Urinary bladder (tissue), 4 donors: Measurements from ENCODE around the gene SORCS2. TPM values are rescaled to one million over a fixed set of nuclear protein-coding genes. Genes with fewer than 3 reads are reported as not detected.

Source experiments
- DNase-seq: peaks from one replicate; pipeline ENCODE4 v3.0.0-alpha.2; 2015; ENCODE audit errors: extremely low spot score
- H3K27ac ChIP-seq: one replicate; pipeline ENCODE4 v1.5.1; 2013; ENCODE audit warnings: low read depth, mild to moderate bottlenecking, moderate library complexity
- H3K36me3 ChIP-seq: one replicate; pipeline ENCODE4 v1.6.1; 2013; ENCODE audit warnings: mild to moderate bottlenecking, moderate library complexity; ENCODE audit not compliant: insufficient read depth
- H3K4me1 ChIP-seq: one replicate; pipeline ENCODE4 v1.6.1; 2013; ENCODE audit warnings: mild to moderate bottlenecking, moderate library complexity; ENCODE audit not compliant: insufficient read depth
- H3K4me3 ChIP-seq: one replicate; pipeline ENCODE4 v1.5.1; 2013; ENCODE audit warnings: low read depth, low read length
- WGBS: extraction: QIAGEN DNeasy Blood & Tissue Kit; methylation state at CpG from one replicate; pipeline ENCODE4 v1.1.7; 2013; 5-methylcytosine and 5-hydroxymethylcytosine counted together
- polyA plus RNA-seq: library from polyadenylated mRNA; stranded (reverse); fragments of 200-250 nt; gene quantifications from one replicate; pipeline ENCODE4 v1.2.3, GENCODE V29; 2013
- total RNA-seq: library from RNA; depleted of rRNA; stranded (reverse); fragments of >200 nt; gene quantifications from one replicate; pipeline ENCODE4 v1.2.3, GENCODE V29; 2014
- donor health status: healthy with polysubstance abuse.
- donor health status: healthy.

The SORCS2 gene
- total RNA-seq (10.8 TPM), polyA plus RNA-seq (5.3 TPM)

DNA sequence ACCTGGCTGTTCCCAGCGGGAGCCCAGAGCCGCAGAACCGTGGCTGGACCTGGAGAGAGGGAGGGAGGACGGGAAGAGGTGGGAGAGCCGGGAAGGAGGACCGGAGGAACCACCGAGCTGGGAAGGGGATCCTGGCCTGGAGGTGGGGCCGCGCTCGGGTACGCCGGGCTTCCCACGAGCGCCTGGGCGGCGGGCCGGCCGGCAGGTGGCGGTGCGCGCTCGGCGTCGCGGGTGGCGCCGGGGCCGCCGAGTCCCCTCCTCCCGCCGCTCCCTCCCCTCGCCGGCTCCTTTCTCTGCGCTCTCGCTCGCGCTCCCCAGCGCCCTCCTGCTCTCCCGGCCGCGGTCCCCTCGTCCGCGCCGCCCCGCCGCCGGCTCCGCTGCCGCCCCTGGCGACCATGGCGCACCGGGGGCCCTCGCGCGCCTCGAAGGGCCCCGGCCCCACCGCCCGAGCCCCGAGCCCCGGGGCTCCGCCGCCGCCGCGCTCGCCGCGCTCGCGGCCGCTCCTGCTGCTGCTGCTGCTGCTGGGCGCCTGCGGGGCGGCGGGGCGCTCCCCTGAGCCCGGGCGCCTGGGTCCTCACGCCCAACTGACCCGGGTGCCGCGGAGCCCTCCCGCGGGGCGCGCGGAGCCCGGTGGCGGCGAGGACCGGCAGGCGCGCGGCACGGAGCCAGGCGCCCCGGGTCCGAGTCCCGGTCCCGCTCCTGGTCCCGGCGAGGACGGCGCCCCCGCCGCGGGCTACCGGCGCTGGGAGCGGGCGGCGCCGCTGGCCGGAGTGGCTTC, at the start of gene SORCS2:
Gene SORCS2 (plus strand): TSS at position 287 of the 778 bp plus-strand sequence.
- Histone ChIP-seq H3K4me3 (peak within 1 kb of the TSS; percentile 57), H3K36me3 (no peaks in the 10 kb centered on the region), H3K4me1 (peaks cover 1% of the 10 kb centered on the region), H3K27ac (no peak within 1 kb of the TSS)
- no peak for DNase-seq
- WGBS, result under 1% methylated on average over 116 of the region's 116 CpGs

DNA sequence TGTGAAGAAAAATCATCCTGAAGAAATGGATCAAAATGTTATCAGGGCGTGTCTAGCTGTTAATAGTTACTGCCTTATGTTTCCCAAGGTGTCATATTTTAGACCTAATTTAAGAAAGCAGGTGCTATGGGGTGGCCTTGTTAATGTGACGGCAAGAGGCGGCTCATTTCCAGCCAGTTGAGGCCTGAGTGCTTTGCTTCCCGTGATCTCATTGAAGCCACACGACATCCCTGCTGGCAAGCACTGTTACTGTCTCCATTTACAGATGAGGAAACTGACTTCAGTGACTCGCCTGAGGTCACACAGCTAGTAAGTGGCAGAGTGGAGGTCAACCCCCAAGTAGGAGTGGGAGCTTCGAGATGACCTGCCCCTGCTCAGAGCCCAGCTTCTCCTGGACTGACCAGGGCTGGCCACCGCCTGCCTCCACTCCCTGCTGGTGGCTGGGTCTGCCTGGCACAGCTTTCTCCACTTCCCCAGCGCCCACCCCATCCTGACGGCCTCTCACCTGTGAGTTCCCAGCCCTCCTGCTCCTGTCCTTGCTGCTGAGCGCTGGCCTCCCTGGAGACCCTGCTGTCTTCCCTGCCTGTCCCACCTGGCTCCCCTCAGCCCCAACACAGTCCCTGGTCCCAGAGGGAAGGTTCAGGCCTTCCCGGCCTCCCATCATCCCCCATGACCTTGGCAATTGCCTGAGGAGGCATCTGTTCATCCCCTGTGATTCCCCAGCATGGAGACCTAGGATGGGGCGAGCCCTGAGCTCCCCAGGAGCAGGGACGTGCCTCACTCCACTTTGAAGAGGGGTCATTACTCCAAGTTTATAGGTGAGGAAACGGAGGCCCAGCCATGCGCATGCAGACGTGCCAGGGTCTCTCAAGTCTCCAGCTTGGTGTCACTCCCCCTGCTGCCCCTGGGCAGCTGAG, 47.7 kb upstream of the SORCS2 start:
- no peak for DNase-seq
- Histone ChIP-seq H3K4me1 (no peaks in the 10 kb centered on the region), H3K27ac (no peak overlapping the region), H3K4me3 (no peak overlapping the region), H3K36me3 (no peaks in the 10 kb centered on the region)
- WGBS, result 86% methylated on average over 17 of the region's 17 CpGs

DNA sequence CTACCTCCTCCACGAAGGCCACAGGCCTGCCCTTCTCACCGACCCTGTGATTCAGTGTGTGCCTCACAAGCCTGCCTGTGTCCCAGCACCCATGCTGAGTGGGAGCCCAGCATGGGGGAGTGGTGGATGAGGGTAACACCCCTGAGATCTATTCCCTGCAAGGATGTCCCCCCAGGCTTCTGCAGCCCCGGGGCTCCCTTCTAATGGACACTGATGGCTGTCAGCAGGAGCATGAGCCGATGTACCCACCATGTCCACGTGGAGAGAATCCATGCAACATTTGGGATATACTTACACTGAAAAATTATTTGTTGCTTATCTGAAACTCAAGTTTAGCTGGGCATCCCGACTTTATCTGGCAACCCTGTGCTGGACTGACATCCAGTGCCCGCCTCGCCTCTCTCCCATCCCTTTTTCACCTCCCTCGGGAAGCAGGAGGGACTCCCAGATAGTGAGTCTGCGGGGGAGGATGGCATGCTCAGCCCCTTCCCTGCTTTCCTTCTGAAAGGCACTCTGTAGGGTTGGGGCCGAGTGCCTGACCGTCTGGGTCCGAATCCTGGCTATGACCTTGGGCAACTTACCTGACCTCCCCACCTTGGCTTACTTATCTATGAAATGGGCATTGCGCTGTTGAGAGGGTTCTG, 46.9 kb upstream of the SORCS2 start:
- Histone ChIP-seq H3K27ac (no peak overlapping the region), H3K36me3 (no peaks in the 10 kb centered on the region), H3K4me1 (no peaks in the 10 kb centered on the region), H3K4me3 (no peak overlapping the region)
- WGBS, result 76% methylated on average over 14 of the region's 14 CpGs
- no peak for DNase-seq

DNA sequence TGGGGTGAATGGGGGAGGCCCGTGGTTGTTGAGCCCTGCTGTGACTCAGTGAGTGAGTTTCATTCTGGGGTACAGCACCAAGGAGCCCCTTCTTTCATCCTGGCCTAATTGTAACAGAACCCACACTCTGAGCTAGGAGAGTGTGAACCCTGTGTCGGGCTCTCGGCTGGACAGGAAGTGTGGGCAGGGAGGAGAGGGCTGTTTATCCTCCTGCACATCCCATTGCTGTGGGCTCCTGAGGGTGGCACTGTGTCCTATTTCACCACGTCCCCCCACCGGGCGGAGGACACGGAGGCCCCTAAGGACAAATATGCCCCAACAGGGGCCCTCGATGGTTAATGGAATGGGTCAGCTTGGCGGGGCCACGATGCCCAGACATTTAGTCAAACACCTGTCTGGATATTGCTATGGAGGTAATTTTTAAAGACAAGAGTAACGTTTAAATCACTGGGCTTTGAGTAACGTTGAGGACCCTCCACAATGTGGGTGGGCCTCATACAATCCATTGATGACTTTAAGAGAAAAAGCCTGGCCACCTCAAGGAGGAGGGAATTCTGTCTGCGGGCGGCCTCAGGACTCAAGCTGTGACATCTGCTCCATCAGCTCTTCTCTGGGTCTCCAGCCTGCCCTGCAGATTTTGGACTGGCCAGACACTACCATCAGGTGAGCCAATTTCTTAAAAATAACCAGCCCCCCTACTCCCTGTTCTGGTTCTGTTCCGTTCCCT, 46.1 kb upstream of the SORCS2 start:
- Histone ChIP-seq H3K27ac (no peak overlapping the region), H3K4me3 (no peak overlapping the region), H3K4me1 (no peaks in the 10 kb centered on the region), H3K36me3 (no peaks in the 10 kb centered on the region)
- DNase-seq, result no peak
- 85% methylated on average over 15 of the region's 15 CpGs for WGBS

DNA sequence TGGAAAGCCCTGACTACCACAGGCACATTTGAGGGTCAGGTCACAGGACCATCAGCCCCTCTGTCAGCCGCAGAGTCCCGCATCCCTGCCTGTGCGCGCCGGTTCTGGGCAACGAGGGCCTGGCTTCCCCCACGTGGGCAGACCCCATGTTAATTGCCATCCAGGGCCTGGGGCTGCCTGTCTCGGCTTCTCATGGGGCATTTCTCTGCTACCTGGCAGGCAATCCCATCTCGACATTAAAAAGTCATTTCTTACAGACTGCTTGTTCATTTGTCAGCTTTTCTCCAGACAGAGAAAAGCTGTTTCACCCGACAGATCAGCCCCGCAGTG, 45.6 kb upstream of the SORCS2 start:
- Histone ChIP-seq H3K4me1 (no peaks in the 10 kb centered on the region), H3K4me3 (no peak overlapping the region), H3K36me3 (no peaks in the 10 kb centered on the region), H3K27ac (no peak overlapping the region)
- WGBS, result 87% methylated on average over 11 of the region's 11 CpGs
- no peak for DNase-seq

DNA sequence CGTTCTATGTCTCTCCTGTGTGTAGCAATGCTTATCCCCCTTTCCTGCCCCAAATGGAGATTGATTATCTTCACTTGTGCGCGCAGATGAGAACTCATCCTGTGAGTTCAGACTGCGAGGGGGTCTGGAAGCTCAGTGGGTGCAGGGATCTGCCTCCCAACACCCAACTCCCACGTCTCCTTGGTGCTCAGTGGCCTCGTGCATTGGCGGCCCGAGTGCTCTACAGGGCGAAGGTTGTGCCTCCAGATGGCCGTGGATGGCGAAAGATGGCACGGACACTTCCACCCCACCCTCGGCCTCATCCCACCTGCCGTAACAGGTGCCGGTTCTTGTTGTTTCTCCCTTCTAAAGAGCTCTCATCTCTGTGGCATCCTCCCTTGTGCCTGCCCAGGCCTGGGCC, 45.1 kb upstream of the SORCS2 start:
- Histone ChIP-seq H3K36me3 (no peaks in the 10 kb centered on the region), H3K27ac (no peak overlapping the region), H3K4me1 (no peaks in the 10 kb centered on the region), H3K4me3 (no peak overlapping the region)
- DNase-seq, result no peak
- 92% methylated on average over 15 of the region's 15 CpGs for WGBS

DNA sequence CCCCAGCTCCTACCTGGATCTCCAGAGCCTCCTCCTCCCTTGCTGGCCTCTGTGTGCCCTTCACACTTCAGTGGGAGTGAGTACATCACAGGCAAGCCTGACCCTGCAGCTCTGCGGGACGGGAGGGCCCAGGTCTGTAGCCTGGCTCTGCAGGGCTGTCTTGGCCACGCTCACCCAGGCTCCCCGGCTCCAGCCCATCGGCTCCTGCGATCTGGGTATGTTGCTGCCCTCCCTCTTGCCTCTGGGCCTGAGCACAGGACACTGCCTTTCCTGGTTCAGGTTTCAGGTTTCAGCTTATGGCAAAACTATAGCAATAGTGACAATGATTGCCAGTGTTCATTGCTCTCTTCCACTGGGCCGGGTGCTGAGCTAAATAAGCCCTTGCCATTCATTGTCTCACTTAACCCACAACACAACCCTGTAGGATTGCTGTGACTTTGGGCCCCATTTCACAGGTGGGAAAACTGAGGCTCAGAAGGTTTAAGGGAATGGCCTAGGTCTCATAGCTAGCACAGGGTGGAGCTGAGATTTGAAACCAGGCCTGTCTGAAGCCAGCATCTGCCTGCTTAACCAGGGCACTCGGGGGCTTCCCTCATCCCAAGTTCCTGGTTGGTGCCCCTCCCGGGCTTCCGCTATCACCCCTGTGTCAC, 44.6 kb upstream of the SORCS2 start:
- Histone ChIP-seq H3K4me1 (no peaks in the 10 kb centered on the region), H3K4me3 (no peak overlapping the region), H3K36me3 (no peaks in the 10 kb centered on the region), H3K27ac (no peak overlapping the region)
- 90% methylated on average over 10 of the region's 10 CpGs for WGBS
- no peak for DNase-seq

DNA sequence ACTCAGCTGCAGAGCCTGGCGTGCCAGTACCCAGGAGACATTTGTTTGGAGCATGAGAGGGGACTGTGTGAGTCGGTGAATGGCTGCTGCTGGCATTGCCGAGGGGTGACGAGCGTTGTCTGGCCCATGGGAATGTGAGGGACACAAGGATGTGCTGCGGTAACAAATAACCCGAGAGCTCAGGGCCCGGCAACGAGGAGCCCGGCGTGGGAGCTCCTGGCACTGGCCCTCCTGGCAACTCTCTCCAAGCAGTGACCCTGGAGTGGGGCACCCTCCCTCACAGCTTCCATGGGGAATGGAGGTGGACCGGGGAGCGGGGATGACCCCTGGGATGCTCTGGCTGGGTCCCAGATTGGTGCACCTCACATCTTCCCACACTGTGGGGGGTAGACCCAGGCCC, 44.0 kb upstream of the SORCS2 start:
- no peaks in the 10 kb centered on the region for H3K36me3 ChIP-seq
- no peak overlapping the region for H3K4me3 ChIP-seq
- no peak overlapping the region for H3K27ac ChIP-seq
- DNase-seq, result no peak
- WGBS, result 94% methylated on average over 13 of the region's 13 CpGs
- no peaks in the 10 kb centered on the region for H3K4me1 ChIP-seq

DNA sequence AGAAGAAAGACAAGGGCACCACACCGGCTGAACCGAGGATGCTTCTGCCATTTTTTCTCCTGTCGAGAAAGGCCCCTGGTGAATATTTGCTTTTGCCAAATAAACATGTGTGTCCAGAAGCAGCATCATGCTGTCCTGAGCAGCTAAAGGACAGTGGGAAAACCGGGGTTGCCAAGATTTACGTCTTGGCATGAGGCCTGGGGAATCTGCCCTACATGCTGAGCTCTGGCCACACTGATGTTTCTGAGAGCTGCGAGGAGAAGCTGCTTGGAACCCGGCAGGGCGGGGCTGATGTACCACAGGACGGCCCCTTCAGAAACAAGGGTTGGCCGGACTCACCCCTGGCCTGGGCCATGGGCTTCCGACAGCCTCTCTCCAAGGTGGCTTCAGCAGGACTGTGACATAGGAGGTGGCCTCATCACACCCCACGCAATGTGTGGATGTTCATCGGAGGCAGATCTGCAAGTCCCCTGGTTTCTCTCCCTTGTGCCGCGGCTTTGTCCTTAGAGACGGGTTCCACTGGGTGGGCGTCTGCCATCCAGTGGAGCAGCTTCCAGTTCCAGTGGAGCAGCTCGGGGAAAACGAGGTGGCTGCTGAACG, 42.2 kb upstream of the SORCS2 start:
- H3K4me3 ChIP-seq, result no peak overlapping the region
- no peak for DNase-seq
- no peak overlapping the region for H3K27ac ChIP-seq
- no peaks in the 10 kb centered on the region for H3K4me1 ChIP-seq
- 61% methylated on average over 20 of the region's 20 CpGs for WGBS
- no peaks in the 10 kb centered on the region for H3K36me3 ChIP-seq

DNA sequence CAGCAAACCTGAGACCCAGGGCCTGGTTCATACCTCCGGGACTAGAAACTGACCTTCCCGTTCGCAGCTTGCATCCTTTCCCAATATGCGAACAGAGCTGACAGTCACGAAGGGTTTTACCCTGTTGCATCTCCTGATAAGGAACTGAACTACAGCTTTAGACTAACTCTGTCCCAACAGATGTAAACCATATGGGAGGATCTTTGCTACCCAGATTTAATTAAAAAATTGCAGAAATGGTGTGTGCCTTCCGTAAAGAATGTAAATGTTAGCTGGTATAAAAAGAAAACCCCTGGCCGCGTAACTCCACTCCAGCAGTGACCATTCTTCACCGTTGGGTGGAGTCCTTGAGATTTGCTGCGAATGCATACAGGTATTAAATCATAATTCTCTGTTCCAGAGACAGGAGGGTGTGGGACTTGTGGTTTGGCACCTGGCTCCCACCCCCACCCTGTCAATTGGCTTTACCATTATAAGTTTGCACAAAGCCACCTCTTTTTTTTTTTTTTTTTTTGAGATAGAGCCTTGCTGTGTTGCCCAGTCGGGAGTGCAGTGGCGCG, 40.6 kb upstream of the SORCS2 start:
- Histone ChIP-seq H3K27ac (no peak overlapping the region), H3K4me3 (no peak overlapping the region), H3K4me1 (no peaks in the 10 kb centered on the region), H3K36me3 (no peaks in the 10 kb centered on the region)
- DNase-seq, result no peak
- WGBS, result 73% methylated on average over 13 of the region's 13 CpGs

DNA sequence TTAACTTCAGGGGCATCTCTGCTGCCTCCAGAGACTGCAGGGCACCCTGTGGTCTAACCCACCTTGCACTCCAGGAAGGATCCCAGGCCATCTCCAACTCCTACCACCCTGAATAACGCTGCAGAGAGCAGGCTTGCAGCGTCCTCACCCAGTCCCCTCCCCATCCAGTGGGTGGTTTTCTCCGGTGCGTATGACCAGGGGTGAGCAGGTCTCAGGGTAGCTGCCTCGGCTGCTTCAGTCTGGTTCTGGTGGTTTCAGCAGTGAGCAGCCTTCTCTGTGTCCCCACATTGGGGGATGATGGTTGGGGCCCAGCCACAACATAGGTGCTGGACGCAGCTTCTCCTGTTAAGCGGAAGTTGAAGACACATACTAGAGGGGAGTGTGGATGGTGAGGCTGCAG, 38.6 kb upstream of the SORCS2 start:
- Histone ChIP-seq H3K4me3 (no peak overlapping the region), H3K4me1 (no peaks in the 10 kb centered on the region), H3K27ac (no peak overlapping the region), H3K36me3 (no peaks in the 10 kb centered on the region)
- DNase-seq, result no peak
- 87% methylated on average over 7 of the region's 7 CpGs for WGBS

DNA sequence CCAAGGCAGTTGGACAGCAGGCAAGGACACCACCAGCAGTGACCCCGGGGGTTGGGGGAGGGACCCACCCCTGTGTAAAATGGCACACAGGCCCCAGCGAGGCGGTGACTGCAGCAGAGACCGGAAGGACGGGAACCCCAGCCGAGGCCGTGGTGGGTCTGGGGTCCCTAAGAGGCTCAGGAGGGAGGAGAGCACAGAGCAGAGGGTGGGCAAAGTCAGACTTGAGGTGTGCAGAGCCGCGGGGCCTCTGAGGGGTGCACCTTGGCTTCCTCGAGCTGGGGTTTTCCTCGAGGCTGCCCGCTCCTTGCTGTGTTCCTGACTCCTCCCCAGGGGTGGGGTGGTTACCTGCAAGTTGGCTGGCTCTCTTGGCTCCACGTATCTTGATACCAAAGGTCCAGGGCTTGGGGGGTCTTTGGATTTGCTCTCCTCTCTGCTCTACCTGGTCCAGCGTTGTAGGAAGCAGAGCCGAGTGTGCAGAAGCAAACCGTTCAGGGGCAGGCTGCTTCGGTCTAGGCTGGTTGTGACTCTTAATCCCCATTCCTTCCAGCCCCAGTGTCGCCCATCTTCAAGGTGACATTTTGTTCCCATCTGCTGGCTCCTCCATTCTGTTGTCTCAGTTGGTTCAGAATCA, 37.9 kb upstream of the SORCS2 start:
- Histone ChIP-seq H3K36me3 (no peaks in the 10 kb centered on the region), H3K27ac (no peak overlapping the region), H3K4me1 (no peaks in the 10 kb centered on the region), H3K4me3 (no peak overlapping the region)
- no peak for DNase-seq
- 89% methylated on average over 18 of the region's 18 CpGs for WGBS
